Midbrain (tissue), 1 donor: ENCODE measurements around the gene NCOR2.

Experiments
- DNase-seq: peaks from one replicate; lab custom pipeline; 2025; lab: John Stamatoyannopoulos, UW

Gene NCOR2

GRCh38 chr12:124544311-124544970 lies 23.0 kb downstream of the NCOR2 start:
- no peak for DNase-seq

- DNase-seq = no peak
These were observed 23.7 kb downstream of the NCOR2 start for GRCh38 chr12:124543590-124544310.

- no peak for DNase-seq
These were observed 24.3 kb downstream of the NCOR2 start for GRCh38 chr12:124543052-124543589.

- no peak for DNase-seq
These were observed 25.1 kb downstream of the NCOR2 start for GRCh38 chr12:124542021-124542949.

GRCh38 chr12:124541322-124541721 lies 26.1 kb downstream of the NCOR2 start:
- no peak for DNase-seq

GRCh38 chr12:124539084-124540041 lies 28.0 kb downstream of the NCOR2 start:
- DNase-seq = no peak

- no peak for DNase-seq
These were observed 29.0 kb downstream of the NCOR2 start for GRCh38 chr12:124538194-124539082.

- DNase-seq = peak; percentile 61
These were observed 29.8 kb downstream of the NCOR2 start for GRCh38 chr12:124537525-124538193.

- DNase-seq = no peak
These were observed 30.8 kb downstream of the NCOR2 start for GRCh38 chr12:124536641-124537040.

- no peak for DNase-seq
These were observed 32.4 kb downstream of the NCOR2 start for GRCh38 chr12:124534776-124535740.

GRCh38 chr12:124533456-124533855 lies 34.0 kb downstream of the NCOR2 start:
- no peak for DNase-seq

GRCh38 chr12:124532967-124533366 lies 34.4 kb downstream of the NCOR2 start:
- DNase-seq = no peak

- no peak for DNase-seq
These were observed 35.1 kb downstream of the NCOR2 start for GRCh38 chr12:124532331-124532750.

GRCh38 chr12:124531906-124532305 lies 35.5 kb downstream of the NCOR2 start:
- DNase-seq = no peak

- DNase-seq = no peak
These were observed 36.1 kb downstream of the NCOR2 start for GRCh38 chr12:124531281-124531745.

GRCh38 chr12:124530637-124531263 lies 36.7 kb downstream of the NCOR2 start:
- no peak for DNase-seq

- no peak for DNase-seq
These were observed 37.7 kb downstream of the NCOR2 start for GRCh38 chr12:124529565-124530276.
